Esophagus squamous epithelium (tissue), 5 donors: Measurements from ENCODE around the gene GPR119. TPM values are rescaled to one million over a fixed set of nuclear protein-coding genes. Genes with fewer than 3 reads are reported as not detected.
A peak's percentile ranks its signal among the peaks of the same experiment; 100 is the strongest.

Experiments used
- DNase-seq: peaks from one replicate; lab custom pipeline; 2025; lab: John Stamatoyannopoulos, UW
- H3K27ac ChIP-seq, 4 donors: fragments of 200-600 bp; sonication (generic); one replicate each; pipeline ENCODE4 v1.5.1; 2016 to 2019; ENCODE audit warnings: mild to moderate bottlenecking in 1 of 4
- H3K27me3 ChIP-seq, 4 donors: fragments of 200-600 bp; sonication (generic); 1 replicate in 3 of 4; 2 replicates in 1 of 4; pipeline versions ENCODE4 v1.5.1 to v1.6.0; 2017 to 2021; ENCODE audit warnings: antibody characterized with exemption in 1 of 4
- H3K36me3 ChIP-seq, 3 donors: fragments of 200-600 bp; sonication (generic); one replicate each; pipeline ENCODE4 v1.5.1; 2016 to 2019
- H3K4me1 ChIP-seq, 3 donors: fragments of 200-600 bp; sonication (generic); one replicate each; pipeline ENCODE4 v1.5.1; 2017 to 2019
- H3K4me3 ChIP-seq, 4 donors: fragments of 200-600 bp; sonication (generic); 1 replicate in 3 of 4; 2 replicates in 1 of 4; pipeline ENCODE4 v1.5.1; 2016 to 2019; ENCODE audit warnings: mild to moderate bottlenecking in 2 of 4, moderate library complexity in 1 of 4
- H3K9me3 ChIP-seq, 3 donors: fragments of 200-600 bp; sonication (generic); one replicate each; pipeline ENCODE4 v1.5.1; 2016 to 2019
- CTCF ChIP-seq, 6 experiments: fragments of 450-650 bp in 4 of 6; fragments of 200-600 bp in 2 of 6; sonication (generic) in 2 of 6; IDR thresholded peaks; one replicate each; pipeline ENCODE4 v1.5.1; 2016 to 2019; ENCODE audit warnings: antibody characterized with exemption in 6 of 6, mild to moderate bottlenecking in 4 of 6, moderate library complexity in 4 of 6
- POLR2A ChIP-seq, 4 donors: fragments of 450-650 bp; IDR thresholded peaks; one replicate each; pipeline ENCODE4 v1.6.1; 2017; ENCODE audit warnings: antibody characterized with exemption in 4 of 4, mild to moderate bottlenecking in 4 of 4, moderate library complexity in 3 of 4
- WGBS, 2 donors: methylation state at CpG; one replicate each; pipeline ENCODE4 v1.1.5; 2018; 5-methylcytosine and 5-hydroxymethylcytosine counted together
- intact Hi-C: fragments of 100-400 bp; cut with DNase I; formaldehyde crosslinking; loops from one replicate; pipeline ENCODE4 v1.15.0; 2022
- total RNA-seq, 4 donors: library from RNA; depleted of rRNA; stranded (reverse); fragments of >200 nt; gene quantifications; one replicate each; pipeline ENCODE4 v1.1.0, GENCODE V29; 2016
- donor health status: DM: yes; HTN: yes; CAD: no.

Gene GPR119
- total RNA-seq, 4 donors from 2014 or later = not detected

GRCh38 chrX:130401415-130402207 is 16.1 kb upstream of the GPR119 start, which contains the start of gene RBMX2:
RBMX2 (plus strand) TSS chrX:130401987; CDS start chrX:130402033, 46 bp downstream.
- Histone ChIP-seq H3K36me3 (peaks cover 0 to 25% (median 0%) of the 10 kb centered on the region in 3 donors), H3K27me3 (no peaks in the 10 kb centered on the region), H3K9me3 (no peaks in the 10 kb centered on the region), H3K4me1 (peaks cover 0 to 19% (median 0%) of the 10 kb centered on the region in 3 donors), H3K27ac (peak within 1 kb of the TSS; percentile 76 to 85 (median 82)), H3K4me3 (peak within 1 kb of the TSS; percentile 55 to 80 (median 62))
- TF ChIP-seq POLR2A (IDR thresholded peaks at IDR 0.05) (peak in 3 of 4 donors; percentile 22 to 53 (median 30)), CTCF (IDR thresholded peaks at IDR 0.05) (no peak)
- intact Hi-C loops = no loop called here
- WGBS, 2 donors = 0 to 45% methylated on average over 1 to 25 of the region's 47 CpGs
- DNase-seq = peak; percentile 22

DNA sequence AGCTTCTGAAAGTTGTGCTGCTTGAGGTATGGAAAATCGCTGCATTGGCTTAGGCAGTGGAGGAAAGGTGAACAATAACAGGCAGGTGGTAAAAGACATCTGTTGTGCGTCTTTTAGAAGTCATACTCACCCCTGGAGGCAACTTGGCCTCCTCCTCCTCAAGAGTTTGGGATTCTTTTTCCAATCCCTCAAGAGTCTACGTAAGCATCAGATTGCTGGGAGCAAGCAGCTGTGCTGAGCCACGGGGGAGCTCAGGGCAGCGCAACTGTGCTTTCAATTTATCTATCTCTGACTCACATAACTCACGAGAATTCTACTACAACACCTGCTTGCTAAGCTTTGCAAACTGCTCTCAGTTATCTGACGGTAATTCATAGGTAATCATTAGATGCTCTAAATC is 9.9 kb upstream of the GPR119 start:
- no peak for DNase-seq
- Histone ChIP-seq H3K4me3 (no peak overlapping the region), H3K4me1 (no peaks in the 10 kb centered on the region), H3K27ac (no peak overlapping the region), H3K27me3 (peaks cover 0 to 4% (median 0%) of the 10 kb centered on the region in 4 donors), H3K36me3 (no peaks in the 10 kb centered on the region), H3K9me3 (no peaks in the 10 kb centered on the region)
- intact Hi-C loops = no loop called here
- TF ChIP-seq CTCF (IDR thresholded peaks at IDR 0.05) (no peak), POLR2A (IDR thresholded peaks at IDR 0.05) (no peak)
- 61% methylated on average over 7 of the region's 7 CpGs for WGBS, 2 donors

- 32 to 37% methylated on average over 4 to 5 of the region's 5 CpGs for WGBS, 2 donors
- TF ChIP-seq POLR2A (IDR thresholded peaks at IDR 0.05) = no peak
- TF ChIP-seq CTCF (IDR thresholded peaks at IDR 0.05) = peak in 5 of 6 experiments; percentile 42 to 57 (median 47)
- no peaks in the 10 kb centered on the region for H3K9me3 ChIP-seq
- H3K4me3 ChIP-seq = no peak overlapping the region
- peaks cover 0 to 4% (median 0%) of the 10 kb centered on the region in 4 donors for H3K27me3 ChIP-seq
- no peak for DNase-seq
- intact Hi-C loops = no loop called here
- H3K27ac ChIP-seq = no peak overlapping the region
- H3K4me1 ChIP-seq = no peaks in the 10 kb centered on the region
- no peaks in the 10 kb centered on the region for H3K36me3 ChIP-seq
Measured at GRCh38 chrX:130393451-130394074, 8.1 kb upstream of the GPR119 start.

GRCh38 chrX:130386408-130386808 is 934 bp upstream of the GPR119 start:
- intact Hi-C loops = no loop called here
- DNase-seq = no peak
- H3K4me3 ChIP-seq = no peak overlapping the region
- H3K36me3 ChIP-seq = no peaks in the 10 kb centered on the region
- TF ChIP-seq POLR2A (IDR thresholded peaks at IDR 0.05) (no peak), CTCF (IDR thresholded peaks at IDR 0.05) (no peak)
- H3K27me3 ChIP-seq = no peaks in the 10 kb centered on the region
- H3K9me3 ChIP-seq = no peaks in the 10 kb centered on the region
- no peak overlapping the region for H3K27ac ChIP-seq
- 20 to 53% methylated on average over 1 to 4 of the region's 5 CpGs for WGBS, 2 donors
- no peaks in the 10 kb centered on the region for H3K4me1 ChIP-seq
